HCT116 (cell line): ENCODE data around the gene TSPAN11. TPM values are rescaled to one million over a fixed set of nuclear protein-coding genes. Genes with fewer than 3 reads are reported as not detected.

Experiments used
- ATAC-seq: fragments of 200-7000 bp; cut with Tn5 transposase; 2 replicates; pipeline ENCODE4 v1.9.1; 2020; ENCODE audit warnings: mild to moderate bottlenecking, moderate library complexity
- BruUV-seq: library from RNA; stranded (reverse); fragments of 400-500 nt; replicated peaks from 2 replicates; lab custom pipeline; 2021; lab: Mats Ljungman, UMichigan
- CTCF ChIA-PET: fragments of 300-600 bp; sonication (Branson Sonifier 250); formaldehyde crosslinking; loops from one replicate; lab custom pipeline; 2021; ENCODE audit warnings: antibody characterized with exemption; lab: Charles Lee
- POLR2A ChIA-PET: fragments of 300-600, 350-600 bp; sonication (Branson Sonifier 250); formaldehyde crosslinking; loops from one replicate; lab custom pipeline; 2021; ENCODE audit warnings: antibody characterized with exemption; lab: Charles Lee
- RAD21 ChIA-PET, 2 experiments: fragments of 300-600 bp; sonication (Branson Sonifier 250); formaldehyde crosslinking; loops; one replicate each; lab custom pipeline; 2023; ENCODE audit warnings: low total read pairs in 2 of 2; ENCODE audit not compliant: uncharacterized antibody in 2 of 2, unreplicated experiment in 2 of 2, low non-redundant PET in 1 of 2; lab: Charles Lee
- DNase-seq: peaks from one replicate; pipeline ENCODE4 v3.0.0-alpha.2; 2010; ENCODE audit warnings: low read depth, low spot score
- H2AFZ ChIP-seq: fragments of 200-600 bp; shearing (Covaris generic), sonication (generic); 2 replicates; pipeline ENCODE4 v1.6.1; 2017; ENCODE audit warnings: low read depth, mixed run types, mixed read lengths, antibody characterized with exemption, low read length; ENCODE audit not compliant: poor library complexity, severe bottlenecking
- H3K27ac ChIP-seq: 2 replicates; pipeline ENCODE4 v1.5.1; 2012; ENCODE audit warnings: low read depth, low read length
- H3K27me3 ChIP-seq: fragments of 200-600 bp; sonication (generic); 2 replicates; pipeline ENCODE4 v1.6.1; 2016; ENCODE audit warnings: mixed run types, low read length, mixed read lengths; ENCODE audit not compliant: insufficient read depth
- H3K36me3 ChIP-seq, 2 experiments: fragments of 200-500 bp in 1 of 2; fragments of 200-600 bp in 1 of 2; sonication (Bioruptor generic) in 1 of 2; sonication (generic) in 1 of 2; 2 replicates each; pipeline versions ENCODE4 v1.5.1 to v1.6.1; 2014 to 2016; ENCODE audit warnings: low read length in 2 of 2, inconsistent platforms in 1 of 2, mixed read lengths in 1 of 2, mixed run types in 1 of 2; ENCODE audit not compliant: insufficient read depth in 2 of 2, control insufficient read depth in 1 of 2
- H3K4me1 ChIP-seq, 2 experiments: fragments of 200-600 bp in 1 of 2; sonication (generic) in 1 of 2; 2 replicates each; pipeline versions ENCODE4 v1.5.1 to v1.6.1; 2012 to 2017; ENCODE audit warnings: low read length in 2 of 2, inconsistent platforms in 1 of 2, mild to moderate bottlenecking in 1 of 2, mixed read lengths in 1 of 2, mixed run types in 1 of 2, moderate library complexity in 1 of 2; ENCODE audit not compliant: insufficient read depth in 2 of 2, control insufficient read depth in 1 of 2
- H3K4me2 ChIP-seq: fragments of 200-600 bp; sonication (generic); 2 replicates; pipeline ENCODE4 v1.6.1; 2017; ENCODE audit warnings: mixed run types, low read length, mixed read lengths
- H3K4me3 ChIP-seq, 2 experiments: fragments of 200-600 bp in 1 of 2; sonication (generic) in 1 of 2; replicated peaks in 1 of 2; 2 replicates each; pipeline ENCODE4 v1.5.1; 2011 to 2016; ENCODE audit warnings: low read length in 2 of 2, control low read depth in 1 of 2, low read depth in 1 of 2, mild to moderate bottlenecking in 1 of 2, mixed read lengths in 1 of 2, mixed run types in 1 of 2
- H3K79me2 ChIP-seq: fragments of 200-600 bp; sonication (generic); 2 replicates; pipeline ENCODE4 v1.6.1; 2017; ENCODE audit warnings: mild to moderate bottlenecking, mixed run types, low read length, moderate library complexity, mixed read lengths; ENCODE audit not compliant: insufficient read depth
- H3K9ac ChIP-seq: fragments of 200-600 bp; sonication (generic); 2 replicates; pipeline ENCODE4 v1.6.1; 2016; ENCODE audit warnings: low read length, mixed read lengths
- H3K9me2 ChIP-seq: fragments of 200-600 bp; sonication (generic), shearing (Covaris generic); 2 replicates; pipeline ENCODE4 v1.6.1; 2017; ENCODE audit warnings: mixed run types, mild to moderate bottlenecking, moderate library complexity; ENCODE audit not compliant: insufficient read depth
- H3K9me3 ChIP-seq, 2 experiments: fragments of 200-500 bp in 1 of 2; fragments of 200-600 bp in 1 of 2; sonication (Bioruptor generic) in 1 of 2; sonication (generic) in 1 of 2; 2 replicates each; pipeline ENCODE4 v1.6.1; 2014 to 2017; ENCODE audit warnings: low read length in 2 of 2, mixed read lengths in 2 of 2, inconsistent platforms in 1 of 2, low read depth in 1 of 2, mild to moderate bottlenecking in 1 of 2, mixed run types in 1 of 2, moderate library complexity in 1 of 2; ENCODE audit not compliant: control insufficient read depth in 1 of 2, insufficient read depth in 1 of 2
- H4K20me1 ChIP-seq: fragments of 200-600 bp; sonication (generic), shearing (Covaris generic); 2 replicates; pipeline ENCODE4 v1.6.1; 2017; ENCODE audit warnings: mixed run types, mild to moderate bottlenecking, moderate library complexity; ENCODE audit not compliant: insufficient read depth
- CBX3 ChIP-seq: IDR thresholded peaks from 2 replicates; pipeline ENCODE4 v1.6.1; 2012; ENCODE audit warnings: low read depth
- CEBPB ChIP-seq: IDR thresholded peaks from 2 replicates; pipeline ENCODE4 v1.6.1; 2012; ENCODE audit warnings: low read depth
- EGR1 ChIP-seq: IDR thresholded peaks from 2 replicates; pipeline ENCODE4 v1.6.1; 2012; ENCODE audit warnings: low read depth
- ELF1 ChIP-seq: IDR thresholded peaks from 2 replicates; pipeline ENCODE4 v1.6.1; 2012; ENCODE audit warnings: low read depth, borderline replicate concordance
- EZH2 ChIP-seq: fragments of 200-600 bp; sonication (generic); IDR thresholded peaks from 2 replicates; pipeline ENCODE4 v1.6.1; 2017; ENCODE audit warnings: antibody characterized with exemption, mixed run types
- EZH2phosphoT487 ChIP-seq: fragments of 200-600 bp; IDR thresholded peaks from 2 replicates; pipeline ENCODE4 v1.6.1; 2018; ENCODE audit warnings: antibody characterized with exemption, borderline replicate concordance
- JUND ChIP-seq: IDR thresholded peaks from 2 replicates; pipeline ENCODE4 v1.6.1; 2012
- POLR2AphosphoS5 ChIP-seq: IDR thresholded peaks from 2 replicates; pipeline ENCODE4 v1.6.1; 2011; ENCODE audit warnings: mild to moderate bottlenecking, low read depth, low read length, moderate library complexity
- RAD21 ChIP-seq: IDR thresholded peaks from 2 replicates; pipeline ENCODE4 v1.6.1; 2012; ENCODE audit warnings: low read depth, mild to moderate bottlenecking
- SIN3A ChIP-seq: IDR thresholded peaks from 2 replicates; pipeline ENCODE4 v1.6.1; 2012; ENCODE audit warnings: low read depth
- SP1 ChIP-seq: IDR thresholded peaks from 2 replicates; pipeline ENCODE4 v1.6.1; 2012; ENCODE audit warnings: low read depth
- SRF ChIP-seq: IDR thresholded peaks from 2 replicates; pipeline ENCODE4 v1.6.1; 2012; ENCODE audit warnings: low read depth
- TCF7L2 ChIP-seq: IDR thresholded peaks from 2 replicates; pipeline ENCODE4 v1.7.0; 2011; ENCODE audit warnings: borderline replicate concordance, inconsistent platforms; ENCODE audit not compliant: insufficient read depth, insufficient read length; ENCODE audit errors: extremely low read depth
- YY1 ChIP-seq: IDR thresholded peaks from 2 replicates; pipeline ENCODE4 v1.6.1; 2011; ENCODE audit warnings: low read length, low read depth, moderate library complexity, mild to moderate bottlenecking; ENCODE audit not compliant: insufficient replicate concordance; ENCODE audit errors: extremely low read depth
- ZFX ChIP-seq: fragments of 450-650 bp; IDR thresholded peaks from 2 replicates; pipeline ENCODE4 v1.6.1; 2017
- ZNF274 ChIP-seq: fragments of 200-500 bp; sonication (Bioruptor generic); IDR thresholded peaks from 2 replicates; pipeline ENCODE4 v1.6.1; 2014; ENCODE audit warnings: mild to moderate bottlenecking, low read depth, low read length, inconsistent platforms
- intact Hi-C: fragments of 100-400 bp; cut with micrococcal nuclease; formaldehyde crosslinking; loops from 2 replicates; pipeline ENCODE4 v1.10.0; 2022
- total RNA-seq: library from RNA; stranded (reverse); gene quantifications from one replicate; pipeline ENCODE4 v1.2.1, GENCODE V29; 2021; ENCODE audit not compliant: unreplicated experiment
- TF ChIP-seq, protein P1 (sequence below): IDR thresholded peaks from 2 replicates; pipeline ENCODE4 v1.6.1; 2012; ENCODE audit warnings: low read depth
- TF ChIP-seq, protein P2 (sequence below), 3 experiments: fragments of 200-600 bp in 1 of 3; sonication (generic) in 1 of 3; IDR thresholded peaks in 2 of 3; conservative IDR thresholded peaks in 1 of 3; 2 replicates each; pipeline ENCODE4 v1.5.1; 2012 to 2017; ENCODE audit warnings: low read depth in 2 of 3, low read length in 2 of 3, antibody characterized with exemption in 1 of 3, borderline replicate concordance in 1 of 3, control low read depth in 1 of 3, mild to moderate bottlenecking in 1 of 3, mixed read lengths in 1 of 3, mixed run types in 1 of 3, moderate library complexity in 1 of 3; ENCODE audit not compliant: insufficient read depth in 1 of 3
- TF ChIP-seq, protein P3 (sequence below): IDR thresholded peaks from 2 replicates; pipeline ENCODE4 v1.6.1; 2012

Gene TSPAN11
- total RNA-seq, 1 experiment from 2014 or later, result not detected

GRCh38 chr12:30953951-30954751 lies 27.6 kb downstream of the TSPAN11 start:
- CTCF ChIA-PET, result no interaction called here
- RAD21 ChIA-PET, result no interaction called here

More at GRCh38 chr12:30953951-30954751, 27.6 kb downstream of the TSPAN11 start:
- Histone ChIP-seq H3K79me2 (no peaks in the 10 kb centered on the region), H3K4me1 (no peaks in the 10 kb centered on the region), H3K4me3 (no peak overlapping the region), H2AFZ (no peak overlapping the region), H3K9ac (no peak overlapping the region), H3K9me2 (no peaks in the 10 kb centered on the region), H3K4me2 (no peak overlapping the region), H3K27me3 (0 out of 2 replicates have a peak, but pooled peaks cover 4% of the 10 kb centered on the region), H3K27ac (no peak overlapping the region), H3K9me3 (no peaks in the 10 kb centered on the region), H4K20me1 (no peaks in the 10 kb centered on the region), H3K36me3 (no peaks in the 10 kb centered on the region)
- no TSS peak for BruUV-seq
- no peak for DNase-seq
- POLR2A ChIA-PET, result no interaction called here
- TF ChIP-seq, protein P1, sequence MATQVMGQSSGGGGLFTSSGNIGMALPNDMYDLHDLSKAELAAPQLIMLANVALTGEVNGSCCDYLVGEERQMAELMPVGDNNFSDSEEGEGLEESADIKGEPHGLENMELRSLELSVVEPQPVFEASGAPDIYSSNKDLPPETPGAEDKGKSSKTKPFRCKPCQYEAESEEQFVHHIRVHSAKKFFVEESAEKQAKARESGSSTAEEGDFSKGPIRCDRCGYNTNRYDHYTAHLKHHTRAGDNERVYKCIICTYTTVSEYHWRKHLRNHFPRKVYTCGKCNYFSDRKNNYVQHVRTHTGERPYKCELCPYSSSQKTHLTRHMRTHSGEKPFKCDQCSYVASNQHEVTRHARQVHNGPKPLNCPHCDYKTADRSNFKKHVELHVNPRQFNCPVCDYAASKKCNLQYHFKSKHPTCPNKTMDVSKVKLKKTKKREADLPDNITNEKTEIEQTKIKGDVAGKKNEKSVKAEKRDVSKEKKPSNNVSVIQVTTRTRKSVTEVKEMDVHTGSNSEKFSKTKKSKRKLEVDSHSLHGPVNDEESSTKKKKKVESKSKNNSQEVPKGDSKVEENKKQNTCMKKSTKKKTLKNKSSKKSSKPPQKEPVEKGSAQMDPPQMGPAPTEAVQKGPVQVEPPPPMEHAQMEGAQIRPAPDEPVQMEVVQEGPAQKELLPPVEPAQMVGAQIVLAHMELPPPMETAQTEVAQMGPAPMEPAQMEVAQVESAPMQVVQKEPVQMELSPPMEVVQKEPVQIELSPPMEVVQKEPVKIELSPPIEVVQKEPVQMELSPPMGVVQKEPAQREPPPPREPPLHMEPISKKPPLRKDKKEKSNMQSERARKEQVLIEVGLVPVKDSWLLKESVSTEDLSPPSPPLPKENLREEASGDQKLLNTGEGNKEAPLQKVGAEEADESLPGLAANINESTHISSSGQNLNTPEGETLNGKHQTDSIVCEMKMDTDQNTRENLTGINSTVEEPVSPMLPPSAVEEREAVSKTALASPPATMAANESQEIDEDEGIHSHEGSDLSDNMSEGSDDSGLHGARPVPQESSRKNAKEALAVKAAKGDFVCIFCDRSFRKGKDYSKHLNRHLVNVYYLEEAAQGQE, result no peak
- no peak for TF ChIP-seq ELF1
- no peak for TF ChIP-seq EGR1
- TF ChIP-seq YY1, result no peak
- no peak for TF ChIP-seq JUND
- TF ChIP-seq, protein P2, sequence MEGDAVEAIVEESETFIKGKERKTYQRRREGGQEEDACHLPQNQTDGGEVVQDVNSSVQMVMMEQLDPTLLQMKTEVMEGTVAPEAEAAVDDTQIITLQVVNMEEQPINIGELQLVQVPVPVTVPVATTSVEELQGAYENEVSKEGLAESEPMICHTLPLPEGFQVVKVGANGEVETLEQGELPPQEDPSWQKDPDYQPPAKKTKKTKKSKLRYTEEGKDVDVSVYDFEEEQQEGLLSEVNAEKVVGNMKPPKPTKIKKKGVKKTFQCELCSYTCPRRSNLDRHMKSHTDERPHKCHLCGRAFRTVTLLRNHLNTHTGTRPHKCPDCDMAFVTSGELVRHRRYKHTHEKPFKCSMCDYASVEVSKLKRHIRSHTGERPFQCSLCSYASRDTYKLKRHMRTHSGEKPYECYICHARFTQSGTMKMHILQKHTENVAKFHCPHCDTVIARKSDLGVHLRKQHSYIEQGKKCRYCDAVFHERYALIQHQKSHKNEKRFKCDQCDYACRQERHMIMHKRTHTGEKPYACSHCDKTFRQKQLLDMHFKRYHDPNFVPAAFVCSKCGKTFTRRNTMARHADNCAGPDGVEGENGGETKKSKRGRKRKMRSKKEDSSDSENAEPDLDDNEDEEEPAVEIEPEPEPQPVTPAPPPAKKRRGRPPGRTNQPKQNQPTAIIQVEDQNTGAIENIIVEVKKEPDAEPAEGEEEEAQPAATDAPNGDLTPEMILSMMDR (IDR thresholded peaks at IDR 0.05 in 2 of 3, conservative IDR thresholded peaks at IDR 0.05 in 1 of 3; ENCODE audit: borderline replicate concordance in 1 of 3, insufficient read depth in 1 of 3, low read depth in 2 of 3, low read length in 2 of 3), result no peak
- TF ChIP-seq POLR2AphosphoS5, result no peak
- no peak for TF ChIP-seq SIN3A
- no peak for TF ChIP-seq EZH2
- TF ChIP-seq CEBPB, result no peak
- no peak for TF ChIP-seq RAD21
- TF ChIP-seq SRF, result no peak
- TF ChIP-seq TCF7L2, result no peak
- no peak for TF ChIP-seq EZH2phosphoT487
- TF ChIP-seq, protein P3, sequence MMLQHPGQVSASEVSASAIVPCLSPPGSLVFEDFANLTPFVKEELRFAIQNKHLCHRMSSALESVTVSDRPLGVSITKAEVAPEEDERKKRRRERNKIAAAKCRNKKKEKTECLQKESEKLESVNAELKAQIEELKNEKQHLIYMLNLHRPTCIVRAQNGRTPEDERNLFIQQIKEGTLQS, result no peak
- no peak for TF ChIP-seq ZNF274
- no peak for TF ChIP-seq ZFX
- no peak for TF ChIP-seq SP1
- TF ChIP-seq CBX3, result no peak
- TF ChIP-seq, all 23 proteins: peak for 0
- ATAC-seq, result no peak
- intact Hi-C loops, result no loop called here
